IMR-90 (cell line): Measurements from ENCODE around the gene LHFPL6. TPM values are rescaled to one million over a fixed set of nuclear protein-coding genes. Genes with fewer than 3 reads are reported as not detected.

Experiments used
- ATAC-seq: fragments of 200-7000 bp; cut with Tn5 transposase; 2 replicates; pipeline ENCODE4 v1.9.1; 2020; ENCODE audit warnings: low read depth, mild to moderate bottlenecking, moderate library complexity
- BruUV-seq: library from RNA; stranded (reverse); fragments of 400-500 nt; replicated peaks from 2 replicates; lab custom pipeline; 2021; lab: Mats Ljungman, UMichigan
- CTCF ChIA-PET: fragments of 300-600 bp; formaldehyde crosslinking; extraction: SDS; loops from one replicate; lab custom pipeline; 2021; ENCODE audit warnings: antibody characterized with exemption; lab: Yijun Ruan, JAX
- POLR2A ChIA-PET: fragments of 300-600 bp; sonication (Branson Sonifier 250); formaldehyde crosslinking; loops from one replicate; lab custom pipeline; 2022; ENCODE audit warnings: antibody characterized with exemption; ENCODE audit not compliant: unreplicated experiment; lab: Charles Lee
- DNase-seq: peaks from one replicate; pipeline ENCODE4 v3.0.0; 2013
- H2AFZ ChIP-seq: replicated peaks from 2 replicates; pipeline ENCODE3; 2013; ENCODE audit warnings: low read length, mild to moderate bottlenecking; ENCODE audit not compliant: poor library complexity
- H2AK5ac ChIP-seq: 2 replicates; pipeline ENCODE4 v1.6.1; 2013; ENCODE audit warnings: low read depth, low read length, inconsistent platforms
- H2AK9ac ChIP-seq: replicated peaks from 2 replicates; pipeline ENCODE3; 2013; ENCODE audit warnings: mild to moderate bottlenecking, low read depth, low read length, moderate library complexity; ENCODE audit not compliant: poor library complexity
- H2BK120ac ChIP-seq: 2 replicates; pipeline ENCODE4 v1.6.1; 2013; ENCODE audit warnings: low read depth, low read length, inconsistent platforms
- H2BK15ac ChIP-seq: 3 replicates; pipeline ENCODE4 v1.6.1; 2013; ENCODE audit warnings: low read depth, low read length, inconsistent platforms
- H2BK20ac ChIP-seq: 2 replicates; pipeline ENCODE4 v1.6.1; 2013; ENCODE audit warnings: low read depth, mild to moderate bottlenecking, inconsistent platforms, low read length, moderate library complexity
- H2BK5ac ChIP-seq: 2 replicates; pipeline ENCODE4 v1.6.1; 2013; ENCODE audit warnings: mild to moderate bottlenecking, low read depth, low read length, inconsistent platforms; ENCODE audit not compliant: poor library complexity, severe bottlenecking
- H3K14ac ChIP-seq: replicated peaks from 2 replicates; pipeline ENCODE4 v1.6.1; 2013; ENCODE audit warnings: low read depth, low read length, inconsistent platforms
- H3K18ac ChIP-seq: 2 replicates; pipeline ENCODE4 v1.6.1; 2013; ENCODE audit warnings: low read depth, low read length, control low read depth
- H3K23ac ChIP-seq: 2 replicates; pipeline ENCODE4 v1.6.1; 2013; ENCODE audit warnings: low read depth, low read length, inconsistent platforms
- H3K27ac ChIP-seq: 2 replicates; pipeline ENCODE4 v1.5.1; 2013; ENCODE audit warnings: mild to moderate bottlenecking, control low read depth, low read length; ENCODE audit not compliant: insufficient read depth
- H3K27me3 ChIP-seq: 2 replicates; pipeline ENCODE4 v1.6.1; 2013; ENCODE audit warnings: low read length; ENCODE audit not compliant: control insufficient read depth, insufficient read depth
- H3K36me3 ChIP-seq: 2 replicates; pipeline ENCODE4 v1.6.1; 2013; ENCODE audit warnings: low read length, mixed read lengths; ENCODE audit not compliant: control insufficient read depth, insufficient read depth
- H3K4ac ChIP-seq: 2 replicates; pipeline ENCODE4 v1.6.1; 2013; ENCODE audit warnings: low read depth, low read length, inconsistent platforms
- H3K4me1 ChIP-seq: 2 replicates; pipeline ENCODE4 v1.6.1; 2013; ENCODE audit warnings: low read length, mixed read lengths; ENCODE audit not compliant: control insufficient read depth, insufficient read depth
- H3K4me2 ChIP-seq: 2 replicates; pipeline ENCODE4 v1.6.1; 2013; ENCODE audit warnings: low read depth, mild to moderate bottlenecking, control low read depth, low read length, moderate library complexity
- H3K4me3 ChIP-seq: 2 replicates; pipeline ENCODE4 v1.5.1; 2013; ENCODE audit warnings: low read depth, mild to moderate bottlenecking, control low read depth, low read length, moderate library complexity; ENCODE audit not compliant: insufficient read depth
- H3K56ac ChIP-seq: 2 replicates; pipeline ENCODE4 v1.6.1; 2013; ENCODE audit warnings: low read length, inconsistent platforms; ENCODE audit not compliant: insufficient read depth; ENCODE audit errors: extremely low read depth
- H3K79me1 ChIP-seq, 2 experiments: 2 replicates each; pipeline ENCODE4 v1.6.1; 2013; ENCODE audit warnings: low read length in 2 of 2, inconsistent platforms in 1 of 2, low read depth in 1 of 2
- H3K9ac ChIP-seq: 2 replicates; pipeline ENCODE4 v1.6.1; 2013; ENCODE audit warnings: low read depth, low read length, control low read depth
- H3K9me1 ChIP-seq: 2 replicates; pipeline ENCODE4 v1.6.1; 2013; ENCODE audit warnings: low read length, inconsistent platforms; ENCODE audit not compliant: insufficient read depth
- H3K9me3 ChIP-seq: 2 replicates; pipeline ENCODE4 v1.6.1; 2013; ENCODE audit warnings: low read length; ENCODE audit not compliant: control insufficient read depth, insufficient read depth
- H4K20me1 ChIP-seq: 2 replicates; pipeline ENCODE4 v1.6.1; 2013; ENCODE audit warnings: low read length, inconsistent platforms; ENCODE audit not compliant: insufficient read depth
- H4K5ac ChIP-seq: 2 replicates; pipeline ENCODE4 v1.6.1; 2013; ENCODE audit warnings: mild to moderate bottlenecking, low read depth, low read length, control low read depth
- H4K8ac ChIP-seq, 2 experiments: 2 replicates each; pipeline ENCODE4 v1.6.1; 2013; ENCODE audit warnings: low read depth in 2 of 2, low read length in 2 of 2, control low read depth in 1 of 2, inconsistent platforms in 1 of 2
- H4K91ac ChIP-seq: 2 replicates; pipeline ENCODE4 v1.6.1; 2013; ENCODE audit warnings: low read depth, low read length, inconsistent platforms; ENCODE audit not compliant: insufficient read depth
- MXI1 ChIP-seq: IDR thresholded peaks from 2 replicates; pipeline ENCODE4 v1.6.1; 2012; ENCODE audit warnings: low read depth, mild to moderate bottlenecking, low read length, moderate library complexity, borderline replicate concordance
- RFX5 ChIP-seq: IDR thresholded peaks from 2 replicates; pipeline ENCODE4 v1.8.0; 2012; ENCODE audit warnings: low read depth, mild to moderate bottlenecking, low read length, moderate library complexity
- WGBS, 2 experiments: methylation state at CpG; one replicate each; pipeline versions ENCODE4 v1.1.5 to v1.1.7; 2013; ENCODE audit warnings: missing lambda C conversion rate in 2 of 2; ENCODE audit not compliant: insufficient read length in 1 of 2; ENCODE audit errors: extremely low coverage in 2 of 2; 5-methylcytosine and 5-hydroxymethylcytosine counted together
- dilution Hi-C: fragments of 300-500 bp; cut with HindIII; formaldehyde crosslinking; loops from one replicate; pipeline ENCODE4 v1.14.3; 2018; ENCODE audit warnings: low sequenced_read_pairs; ENCODE audit not compliant: unreplicated experiment
- in situ Hi-C: fragments of 300-500 bp; cut with MboI; formaldehyde crosslinking; loops from 3 replicates; pipeline ENCODE4 v1.14.3; 2019; ENCODE audit warnings: low sequenced_read_pairs, inconsistent platforms, mixed read lengths
- intact Hi-C: fragments of 100-400 bp; cut with micrococcal nuclease; formaldehyde crosslinking; loops from 2 replicates; pipeline ENCODE4 v1.10.0; 2022
- polyA plus RNA-seq, 3 experiments: library from polyadenylated mRNA; depleted of rRNA; stranded (reverse); fragments of >200 nt; gene quantifications; 2 replicates each; pipeline ENCODE4 v1.2.3, GENCODE V29; 2012; ENCODE audit warnings: low replicate concordance in 1 of 3
- total RNA-seq: library from RNA; depleted of rRNA; stranded (reverse); fragments of >200 nt; gene quantifications from 2 replicates; pipeline ENCODE4 v1.2.3, GENCODE V29; 2012

LHFPL6 gene
- total and polyA plus RNA-seq, 2 of the 4 experiments (the other 2 are of a cell fraction), result 24.7 to 36.1 TPM

- TF ChIP-seq RFX5 (no peak), MXI1 (no peak)
- no peak for ATAC-seq
- no TSS peak for BruUV-seq
- peaks cover 13 to 29% of the 10 kb centered on the region in 2 experiments; a peak in 3 of 4 replicates for H3K79me1 ChIP-seq
- no peak overlapping the region for H2BK15ac ChIP-seq
- in situ Hi-C loops, result no loop called here
- H2BK120ac ChIP-seq, result no peak overlapping the region
- no peak overlapping the region for H2AK5ac ChIP-seq
- no peak overlapping the region for H2AFZ ChIP-seq
- 86% methylated on average over 1 of the region's 2 CpGs; no CpG with 5 or more reads in 1 of the 2 experiments for WGBS, 2 experiments
- H3K56ac ChIP-seq, result no peak overlapping the region
- no peak overlapping the region for H4K91ac ChIP-seq
- peaks cover 6% of the 10 kb centered on the region for H3K9me1 ChIP-seq
- CTCF ChIA-PET, result interaction anchor here (0.9 kb wide), 1 partner anchor 49 kb away, joined by 3 read pairs; no protein-coding TSS in a partner anchor
- H2BK5ac ChIP-seq, result no peak overlapping the region
- no peaks in the 10 kb centered on the region for H3K27me3 ChIP-seq
- no peak overlapping the region for H4K8ac ChIP-seq
- H3K14ac ChIP-seq, result no peak overlapping the region
- dilution Hi-C loops, result no loop called here
- no peaks in the 10 kb centered on the region for H3K9me3 ChIP-seq
- H4K20me1 ChIP-seq, result no peaks in the 10 kb centered on the region; the same call in 1 of the 2 replicates
- no peak overlapping the region for H3K4me2 ChIP-seq
- peaks cover 4% of the 10 kb centered on the region for H3K4me1 ChIP-seq
- H2AK9ac ChIP-seq, result no peak overlapping the region
- H3K18ac ChIP-seq, result no peak overlapping the region
- H3K27ac ChIP-seq, result no peak overlapping the region
- no peak overlapping the region for H3K9ac ChIP-seq
- no peak overlapping the region for H2BK20ac ChIP-seq
- H3K4me3 ChIP-seq, result no peak overlapping the region
- H3K36me3 ChIP-seq, result no peaks in the 10 kb centered on the region
- H3K4ac ChIP-seq, result no peak overlapping the region
- no peak overlapping the region for H3K23ac ChIP-seq
- POLR2A ChIA-PET, result no interaction called here
- no peak overlapping the region for H4K5ac ChIP-seq
- intact Hi-C loops, result no loop called here
- no peak for DNase-seq
Observed at GRCh38 chr13:39542361-39542760, 60.6 kb downstream of the LHFPL6 start.
